ENCODE measurements around the gene CTIF. TPM values are rescaled to one million over a fixed set of nuclear protein-coding genes. Genes with fewer than 3 reads are reported as not detected.

The CTIF gene
- total RNA-seq, 4 donors from 2014 or later: 29.0 to 61.5 (median 37.7) TPM

DNA sequence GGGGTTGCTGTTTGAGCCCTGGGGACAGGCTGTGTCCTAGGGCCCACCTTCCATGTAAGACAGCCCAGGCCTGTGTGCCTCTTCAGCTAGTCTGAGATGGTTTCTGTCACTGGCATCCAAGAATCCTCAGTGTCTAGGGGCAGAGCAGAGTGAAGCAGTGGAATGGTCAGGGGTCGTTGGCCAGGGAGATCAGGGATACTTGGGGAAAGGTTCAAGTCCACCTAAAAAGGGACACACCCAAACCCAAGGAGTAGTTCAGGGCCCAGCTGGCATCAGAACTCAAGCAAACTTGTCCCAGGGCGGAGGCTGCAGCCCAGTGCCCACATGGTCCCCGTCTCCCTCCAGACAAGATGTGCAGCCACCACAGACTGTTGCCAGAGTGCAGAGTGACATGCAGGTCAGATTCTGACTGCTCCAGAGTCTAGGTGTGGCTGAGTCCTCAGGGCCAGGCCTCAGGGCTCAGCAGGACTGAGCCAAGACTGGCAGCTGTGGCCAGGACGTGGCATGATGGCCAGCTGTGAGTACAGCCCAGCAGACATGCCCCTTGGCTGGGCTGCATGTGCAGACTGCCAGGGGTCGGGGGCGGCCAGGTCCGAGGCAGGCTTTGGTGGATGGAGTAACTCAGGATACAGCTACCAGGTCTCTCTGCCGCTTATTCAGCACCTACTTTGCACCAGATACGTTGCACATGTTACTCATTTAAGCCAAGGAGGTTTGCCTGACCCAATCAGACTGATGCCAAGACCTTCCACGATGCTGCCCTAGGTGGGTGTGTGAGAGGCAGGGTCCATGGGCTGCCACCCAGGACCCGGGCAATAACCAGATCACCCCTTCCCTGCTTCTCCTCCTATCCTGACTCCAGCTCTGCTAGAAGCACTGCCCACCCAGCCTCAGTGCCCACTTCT, 265.4 kb downstream of the CTIF start:
- H3K36me3 ChIP-seq: peaks cover 3% of the 10 kb centered on the region
- WGBS: 79% methylated on average over 9 of the region's 11 CpGs
- no peak overlapping the region for H3K4me3 ChIP-seq
- H3K27me3 ChIP-seq: no peaks in the 10 kb centered on the region
- TF ChIP-seq POLR2A (IDR thresholded peaks at IDR 0.05) (no peak), POLR2AphosphoS5 (IDR thresholded peaks at IDR 0.05) (no peak), EP300 (IDR thresholded peaks at IDR 0.05) (no peak)
- TF ChIP-seq, protein P1, sequence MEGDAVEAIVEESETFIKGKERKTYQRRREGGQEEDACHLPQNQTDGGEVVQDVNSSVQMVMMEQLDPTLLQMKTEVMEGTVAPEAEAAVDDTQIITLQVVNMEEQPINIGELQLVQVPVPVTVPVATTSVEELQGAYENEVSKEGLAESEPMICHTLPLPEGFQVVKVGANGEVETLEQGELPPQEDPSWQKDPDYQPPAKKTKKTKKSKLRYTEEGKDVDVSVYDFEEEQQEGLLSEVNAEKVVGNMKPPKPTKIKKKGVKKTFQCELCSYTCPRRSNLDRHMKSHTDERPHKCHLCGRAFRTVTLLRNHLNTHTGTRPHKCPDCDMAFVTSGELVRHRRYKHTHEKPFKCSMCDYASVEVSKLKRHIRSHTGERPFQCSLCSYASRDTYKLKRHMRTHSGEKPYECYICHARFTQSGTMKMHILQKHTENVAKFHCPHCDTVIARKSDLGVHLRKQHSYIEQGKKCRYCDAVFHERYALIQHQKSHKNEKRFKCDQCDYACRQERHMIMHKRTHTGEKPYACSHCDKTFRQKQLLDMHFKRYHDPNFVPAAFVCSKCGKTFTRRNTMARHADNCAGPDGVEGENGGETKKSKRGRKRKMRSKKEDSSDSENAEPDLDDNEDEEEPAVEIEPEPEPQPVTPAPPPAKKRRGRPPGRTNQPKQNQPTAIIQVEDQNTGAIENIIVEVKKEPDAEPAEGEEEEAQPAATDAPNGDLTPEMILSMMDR (IDR thresholded peaks at IDR 0.05): no peak
- DNase-seq (ENCODE audit: low spot score in 2 of 2): peak; percentile 56 to 65
- no peak overlapping the region for H3K27ac ChIP-seq
- H3K9me3 ChIP-seq: no peaks in the 10 kb centered on the region
- H3K4me1 ChIP-seq: peaks cover 20% of the 10 kb centered on the region

DNA sequence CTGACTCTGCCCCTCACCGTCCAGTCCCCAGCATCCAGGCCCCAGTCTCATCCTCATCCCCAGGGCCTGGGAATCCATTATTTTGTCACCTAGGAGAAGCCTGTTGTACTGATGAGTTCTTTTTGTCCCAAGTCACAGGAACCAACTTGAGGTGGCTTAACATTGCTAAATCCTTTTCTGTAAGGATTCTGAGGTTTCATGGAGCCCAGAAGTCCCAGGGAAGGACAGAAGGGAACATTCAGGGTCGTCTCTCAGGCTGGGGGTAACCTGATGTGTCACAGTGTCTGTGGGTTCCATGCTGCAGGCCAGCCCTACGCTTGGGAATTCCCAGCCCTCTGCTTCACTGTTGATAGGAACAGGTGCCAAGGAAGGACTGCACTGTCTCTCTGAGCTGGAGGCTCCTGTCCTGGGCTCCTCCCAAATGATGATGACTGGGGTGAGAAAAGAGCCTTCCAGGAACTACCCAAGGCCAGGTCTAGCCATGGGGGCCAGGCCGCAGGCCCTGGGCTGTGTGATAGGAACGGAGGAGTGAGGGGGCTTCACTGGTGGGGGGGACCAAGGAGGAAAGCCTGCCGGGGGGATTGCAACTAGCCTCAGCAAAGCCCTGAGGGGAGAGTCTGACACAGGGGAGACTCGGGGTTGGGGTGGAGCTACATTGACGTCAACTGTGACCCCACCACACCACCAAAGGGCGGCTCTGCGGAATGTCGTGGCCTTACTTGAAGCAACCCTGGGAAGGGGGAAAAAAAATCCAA, 266.2 kb downstream of the CTIF start:
- WGBS: 91% methylated on average over 10 of the region's 11 CpGs
- H3K9me3 ChIP-seq: no peaks in the 10 kb centered on the region
- H3K4me3 ChIP-seq: no peak overlapping the region
- peak; percentile 52 to 72 for DNase-seq (ENCODE audit: low spot score in 2 of 2)
- H3K27ac ChIP-seq: no peak overlapping the region
- peaks cover 20% of the 10 kb centered on the region for H3K4me1 ChIP-seq
- no peaks in the 10 kb centered on the region for H3K36me3 ChIP-seq
- TF ChIP-seq POLR2AphosphoS5 (IDR thresholded peaks at IDR 0.05) (no peak), POLR2A (IDR thresholded peaks at IDR 0.05) (no peak), EP300 (IDR thresholded peaks at IDR 0.05) (no peak)
- TF ChIP-seq, protein P1 (IDR thresholded peaks at IDR 0.05): no peak
- no peaks in the 10 kb centered on the region for H3K27me3 ChIP-seq

DNA sequence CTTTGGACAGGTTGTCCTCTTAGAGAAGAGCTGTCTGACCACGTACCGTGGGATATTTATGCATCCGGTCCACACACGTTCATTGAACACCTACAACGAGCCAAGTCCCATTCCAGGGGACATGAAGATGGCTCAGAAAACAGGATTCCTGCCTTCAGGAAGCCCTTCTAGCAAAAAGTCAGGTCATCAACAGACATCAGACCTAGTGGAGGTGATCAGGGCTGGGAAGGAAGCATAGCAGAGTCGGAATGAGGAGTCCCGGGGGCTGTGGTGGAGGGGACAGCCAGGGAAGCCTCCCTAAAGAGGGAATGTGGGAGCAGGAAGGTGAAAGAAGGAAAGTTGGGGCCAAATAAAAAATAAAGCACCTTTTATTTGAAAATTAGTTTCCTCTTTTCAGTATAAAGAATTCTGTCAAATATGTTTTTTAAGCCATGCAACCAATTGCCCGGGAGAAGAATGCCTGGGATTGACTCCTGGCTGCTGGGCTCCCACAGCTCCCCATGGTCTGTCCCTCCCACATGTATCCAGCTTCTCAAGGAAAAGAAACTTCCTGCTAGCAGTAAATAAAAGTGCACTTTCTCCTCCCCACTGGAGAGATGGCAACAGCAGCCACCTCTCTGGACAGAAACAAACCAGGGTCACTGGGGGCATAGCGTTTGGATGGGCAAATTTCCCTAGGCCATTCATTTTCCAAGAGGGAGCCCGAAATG, 267.1 kb downstream of the CTIF start:
- Histone ChIP-seq H3K27ac (peak overlapping the region; percentile 29), H3K36me3 (no peaks in the 10 kb centered on the region), H3K9me3 (no peaks in the 10 kb centered on the region), H3K27me3 (no peaks in the 10 kb centered on the region), H3K4me3 (no peak overlapping the region), H3K4me1 (peaks cover 20% of the 10 kb centered on the region)
- WGBS: 90% methylated on average over 10 of the region's 10 CpGs
- TF ChIP-seq POLR2AphosphoS5 (IDR thresholded peaks at IDR 0.05) (no peak), POLR2A (IDR thresholded peaks at IDR 0.05) (no peak), EP300 (IDR thresholded peaks at IDR 0.05) (no peak)
- TF ChIP-seq, protein P1 (IDR thresholded peaks at IDR 0.05): no peak
- peak; percentile 8 to 45 for DNase-seq (ENCODE audit: low spot score in 2 of 2)

DNA sequence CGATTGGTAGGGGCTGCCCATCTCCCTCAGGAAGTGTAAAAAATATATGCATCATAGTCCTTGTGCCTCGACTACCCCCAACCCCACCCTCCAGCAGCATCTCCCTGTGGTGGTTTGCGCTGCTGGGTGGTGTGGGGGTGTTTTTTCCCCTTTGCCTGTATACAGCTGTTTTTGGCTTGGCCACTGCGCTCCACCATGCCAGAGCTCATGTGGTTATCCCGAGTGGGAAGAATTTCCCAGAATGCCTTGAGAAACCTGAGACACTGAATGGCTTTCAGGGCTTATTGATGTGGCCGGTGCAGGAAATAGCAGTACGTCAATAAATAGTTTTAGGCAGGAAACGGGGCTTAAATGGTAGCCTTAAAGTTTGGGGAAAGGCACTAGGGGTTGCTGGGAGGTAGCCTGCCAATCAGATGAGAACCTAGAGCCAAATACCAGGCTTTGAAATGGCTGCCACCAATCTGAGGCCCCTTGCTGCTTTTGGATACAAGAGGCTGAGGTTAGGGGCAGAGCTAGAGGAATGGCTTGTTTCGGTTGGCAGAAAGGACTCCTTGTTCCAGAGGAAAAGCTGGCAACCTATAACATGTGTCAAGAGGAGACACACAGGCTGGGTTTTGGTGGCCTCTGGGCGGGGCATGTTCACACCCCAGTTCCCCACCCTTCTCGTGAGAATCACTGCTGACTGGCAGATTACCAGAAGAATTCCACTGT, 267.9 kb downstream of the CTIF start:
- peak; percentile 68 to 72 for DNase-seq (ENCODE audit: low spot score in 2 of 2)
- Histone ChIP-seq H3K27me3 (no peaks in the 10 kb centered on the region), H3K4me1 (peaks cover 20% of the 10 kb centered on the region), H3K4me3 (no peak overlapping the region), H3K9me3 (no peaks in the 10 kb centered on the region), H3K27ac (peak overlapping the region; percentile 29), H3K36me3 (no peaks in the 10 kb centered on the region)
- TF ChIP-seq POLR2AphosphoS5 (IDR thresholded peaks at IDR 0.05) (peak in 1 of 3 donors; percentile 53), EP300 (IDR thresholded peaks at IDR 0.05) (no peak), POLR2A (IDR thresholded peaks at IDR 0.05) (no peak)
- TF ChIP-seq, protein P1 (IDR thresholded peaks at IDR 0.05): no peak
- 49% methylated on average over 11 of the region's 11 CpGs for WGBS
